ENCODE results near the gene LRP4. TPM values are rescaled to one million over a fixed set of nuclear protein-coding genes. Genes with fewer than 3 reads are reported as not detected.

Gene LRP4
- total and polyA plus RNA-seq, 2 of the 13 experiments (the other 11 are each of a cell fraction or from before 2014, with no cell fraction given) = 4.7 to 13.3 TPM

DNA sequence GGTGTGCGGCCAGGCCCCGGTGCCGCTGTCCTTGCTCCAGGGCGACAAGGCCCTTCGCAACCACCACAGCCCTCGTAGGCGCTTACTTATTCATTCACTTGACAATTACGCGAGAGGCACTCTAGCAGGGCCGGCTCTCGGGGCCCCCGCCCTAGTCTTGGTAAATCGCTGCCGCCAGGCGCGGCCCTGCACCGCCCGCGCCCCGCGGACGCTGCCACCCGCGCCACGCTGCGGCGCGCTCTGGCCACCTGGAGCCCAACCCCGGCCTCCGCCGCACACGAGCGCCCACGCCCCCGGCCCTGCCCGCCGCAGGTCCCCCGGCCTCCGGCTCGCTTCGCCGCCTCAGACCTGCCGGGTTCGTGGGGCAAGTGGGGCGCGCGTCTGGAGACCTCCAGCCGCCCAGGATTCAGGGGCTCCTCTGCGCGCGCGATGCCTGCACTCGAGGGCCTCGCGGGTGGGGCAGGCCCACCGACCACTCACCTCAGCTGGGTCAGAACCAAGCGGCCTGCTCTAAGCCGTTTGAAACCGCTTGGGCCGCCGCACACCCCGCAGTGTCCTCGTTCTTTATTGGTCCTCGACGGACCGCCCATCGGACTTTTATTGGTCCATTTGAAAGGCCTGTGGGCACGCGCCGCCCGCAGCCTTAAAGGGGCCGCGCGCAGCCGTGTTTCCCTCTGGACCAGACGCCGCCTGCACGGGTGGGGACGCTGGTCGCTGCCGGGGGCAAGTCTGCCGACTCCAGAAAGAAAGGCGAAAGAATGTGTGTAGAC, 72.4 kb downstream of the LRP4 start, which contains the start of gene CKAP5 (continued):
- TF ChIP-seq ZFAT (CRISPR knock-in tag; conservative IDR thresholded peaks at IDR 0.05) = no peak
- 0 out of 2 replicates have a peak, but pooled peaks have one; percentile 57 for TF ChIP-seq MTF2 (CRISPR knock-in tag; IDR thresholded peaks at IDR 0.05; ENCODE audit: borderline replicate concordance)
- TF ChIP-seq, protein P1, sequence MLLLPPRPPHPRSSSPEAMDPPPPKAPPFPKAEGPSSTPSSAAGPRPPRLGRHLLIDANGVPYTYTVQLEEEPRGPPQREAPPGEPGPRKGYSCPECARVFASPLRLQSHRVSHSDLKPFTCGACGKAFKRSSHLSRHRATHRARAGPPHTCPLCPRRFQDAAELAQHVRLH (CRISPR knock-in tag; IDR thresholded peaks at IDR 0.05; ENCODE audit: borderline replicate concordance, low read depth) = peak; percentile 43; the same call in 1 of the 2 replicates
- TF ChIP-seq GATAD1 (CRISPR knock-in tag; IDR thresholded peaks at IDR 0.05) = peak; percentile 90
- TF ChIP-seq, protein P2, sequence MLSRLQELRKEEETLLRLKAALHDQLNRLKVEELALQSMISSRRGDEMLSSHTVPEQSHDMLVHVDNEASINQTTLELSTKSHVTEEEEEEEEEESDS (CRISPR knock-in tag; IDR thresholded peaks at IDR 0.05; ENCODE audit: borderline replicate concordance) = peak; percentile 70; the same call in 1 of the 2 replicates
- no peak for TF ChIP-seq HDAC6 (IDR thresholded peaks at IDR 0.05; ENCODE audit: low read depth, low read length)
- no peak for TF ChIP-seq ZSCAN25 (CRISPR knock-in tag; IDR thresholded peaks at IDR 0.05)
- TF ChIP-seq ZNF746 (CRISPR knock-in tag; IDR thresholded peaks at IDR 0.05) = 0 out of 2 replicates have a peak, but pooled peaks have one; percentile 38
- no peak for TF ChIP-seq NFRKB (IDR thresholded peaks at IDR 0.05)
- TF ChIP-seq, protein P3, sequence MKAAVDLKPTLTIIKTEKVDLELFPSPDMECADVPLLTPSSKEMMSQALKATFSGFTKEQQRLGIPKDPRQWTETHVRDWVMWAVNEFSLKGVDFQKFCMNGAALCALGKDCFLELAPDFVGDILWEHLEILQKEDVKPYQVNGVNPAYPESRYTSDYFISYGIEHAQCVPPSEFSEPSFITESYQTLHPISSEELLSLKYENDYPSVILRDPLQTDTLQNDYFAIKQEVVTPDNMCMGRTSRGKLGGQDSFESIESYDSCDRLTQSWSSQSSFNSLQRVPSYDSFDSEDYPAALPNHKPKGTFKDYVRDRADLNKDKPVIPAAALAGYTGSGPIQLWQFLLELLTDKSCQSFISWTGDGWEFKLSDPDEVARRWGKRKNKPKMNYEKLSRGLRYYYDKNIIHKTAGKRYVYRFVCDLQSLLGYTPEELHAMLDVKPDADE (CRISPR knock-in tag; IDR thresholded peaks at IDR 0.05) = no peak
- TF ChIP-seq ZNF225 (CRISPR knock-in tag; IDR thresholded peaks at IDR 0.05) = no peak
- TF ChIP-seq, protein P4, sequence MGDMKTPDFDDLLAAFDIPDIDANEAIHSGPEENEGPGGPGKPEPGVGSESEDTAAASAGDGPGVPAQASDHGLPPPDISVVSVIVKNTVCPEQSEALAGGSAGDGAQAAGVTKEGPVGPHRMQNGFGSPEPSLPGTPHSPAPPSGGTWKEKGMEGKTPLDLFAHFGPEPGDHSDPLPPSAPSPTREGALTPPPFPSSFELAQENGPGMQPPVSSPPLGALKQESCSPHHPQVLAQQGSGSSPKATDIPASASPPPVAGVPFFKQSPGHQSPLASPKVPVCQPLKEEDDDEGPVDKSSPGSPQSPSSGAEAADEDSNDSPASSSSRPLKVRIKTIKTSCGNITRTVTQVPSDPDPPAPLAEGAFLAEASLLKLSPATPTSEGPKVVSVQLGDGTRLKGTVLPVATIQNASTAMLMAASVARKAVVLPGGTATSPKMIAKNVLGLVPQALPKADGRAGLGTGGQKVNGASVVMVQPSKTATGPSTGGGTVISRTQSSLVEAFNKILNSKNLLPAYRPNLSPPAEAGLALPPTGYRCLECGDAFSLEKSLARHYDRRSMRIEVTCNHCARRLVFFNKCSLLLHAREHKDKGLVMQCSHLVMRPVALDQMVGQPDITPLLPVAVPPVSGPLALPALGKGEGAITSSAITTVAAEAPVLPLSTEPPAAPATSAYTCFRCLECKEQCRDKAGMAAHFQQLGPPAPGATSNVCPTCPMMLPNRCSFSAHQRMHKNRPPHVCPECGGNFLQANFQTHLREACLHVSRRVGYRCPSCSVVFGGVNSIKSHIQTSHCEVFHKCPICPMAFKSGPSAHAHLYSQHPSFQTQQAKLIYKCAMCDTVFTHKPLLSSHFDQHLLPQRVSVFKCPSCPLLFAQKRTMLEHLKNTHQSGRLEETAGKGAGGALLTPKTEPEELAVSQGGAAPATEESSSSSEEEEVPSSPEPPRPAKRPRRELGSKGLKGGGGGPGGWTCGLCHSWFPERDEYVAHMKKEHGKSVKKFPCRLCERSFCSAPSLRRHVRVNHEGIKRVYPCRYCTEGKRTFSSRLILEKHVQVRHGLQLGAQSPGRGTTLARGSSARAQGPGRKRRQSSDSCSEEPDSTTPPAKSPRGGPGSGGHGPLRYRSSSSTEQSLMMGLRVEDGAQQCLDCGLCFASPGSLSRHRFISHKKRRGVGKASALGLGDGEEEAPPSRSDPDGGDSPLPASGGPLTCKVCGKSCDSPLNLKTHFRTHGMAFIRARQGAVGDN (CRISPR knock-in tag; IDR thresholded peaks at IDR 0.05) = peak; percentile 89
- no peak; the same call in 1 of the 2 replicates for TF ChIP-seq ZSCAN12 (CRISPR knock-in tag; IDR thresholded peaks at IDR 0.05)
- no peak; the same call in 1 of the 2 replicates for TF ChIP-seq ZNF230 (CRISPR knock-in tag; IDR thresholded peaks at IDR 0.05)
- no peak for TF ChIP-seq PAWR (CRISPR knock-in tag; IDR thresholded peaks at IDR 0.05; ENCODE audit: borderline replicate concordance)
- 0 out of 2 replicates have a peak, but pooled peaks have one; percentile 47 for TF ChIP-seq DNMT3B (CRISPR knock-in tag; conservative IDR thresholded peaks at IDR 0.05)
- peak; percentile 100 for TF ChIP-seq NFYC (CRISPR knock-in tag; IDR thresholded peaks at IDR 0.05)
- TF ChIP-seq, protein P5, sequence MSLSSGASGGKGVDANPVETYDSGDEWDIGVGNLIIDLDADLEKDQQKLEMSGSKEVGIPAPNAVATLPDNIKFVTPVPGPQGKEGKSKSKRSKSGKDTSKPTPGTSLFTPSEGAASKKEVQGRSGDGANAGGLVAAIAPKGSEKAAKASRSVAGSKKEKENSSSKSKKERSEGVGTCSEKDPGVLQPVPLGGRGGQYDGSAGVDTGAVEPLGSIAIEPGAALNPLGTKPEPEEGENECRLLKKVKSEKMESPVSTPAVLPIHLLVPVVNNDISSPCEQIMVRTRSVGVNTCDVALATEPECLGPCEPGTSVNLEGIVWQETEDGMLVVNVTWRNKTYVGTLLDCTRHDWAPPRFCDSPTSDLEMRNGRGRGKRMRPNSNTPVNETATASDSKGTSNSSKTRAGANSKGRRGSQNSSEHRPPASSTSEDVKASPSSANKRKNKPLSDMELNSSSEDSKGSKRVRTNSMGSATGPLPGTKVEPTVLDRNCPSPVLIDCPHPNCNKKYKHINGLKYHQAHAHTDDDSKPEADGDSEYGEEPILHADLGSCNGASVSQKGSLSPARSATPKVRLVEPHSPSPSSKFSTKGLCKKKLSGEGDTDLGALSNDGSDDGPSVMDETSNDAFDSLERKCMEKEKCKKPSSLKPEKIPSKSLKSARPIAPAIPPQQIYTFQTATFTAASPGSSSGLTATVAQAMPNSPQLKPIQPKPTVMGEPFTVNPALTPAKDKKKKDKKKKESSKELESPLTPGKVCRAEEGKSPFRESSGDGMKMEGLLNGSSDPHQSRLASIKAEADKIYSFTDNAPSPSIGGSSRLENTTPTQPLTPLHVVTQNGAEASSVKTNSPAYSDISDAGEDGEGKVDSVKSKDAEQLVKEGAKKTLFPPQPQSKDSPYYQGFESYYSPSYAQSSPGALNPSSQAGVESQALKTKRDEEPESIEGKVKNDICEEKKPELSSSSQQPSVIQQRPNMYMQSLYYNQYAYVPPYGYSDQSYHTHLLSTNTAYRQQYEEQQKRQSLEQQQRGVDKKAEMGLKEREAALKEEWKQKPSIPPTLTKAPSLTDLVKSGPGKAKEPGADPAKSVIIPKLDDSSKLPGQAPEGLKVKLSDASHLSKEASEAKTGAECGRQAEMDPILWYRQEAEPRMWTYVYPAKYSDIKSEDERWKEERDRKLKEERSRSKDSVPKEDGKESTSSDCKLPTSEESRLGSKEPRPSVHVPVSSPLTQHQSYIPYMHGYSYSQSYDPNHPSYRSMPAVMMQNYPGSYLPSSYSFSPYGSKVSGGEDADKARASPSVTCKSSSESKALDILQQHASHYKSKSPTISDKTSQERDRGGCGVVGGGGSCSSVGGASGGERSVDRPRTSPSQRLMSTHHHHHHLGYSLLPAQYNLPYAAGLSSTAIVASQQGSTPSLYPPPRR (CRISPR knock-in tag; IDR thresholded peaks at IDR 0.05; ENCODE audit: borderline replicate concordance) = 0 out of 2 replicates have a peak, but pooled peaks have one; percentile 21
- TF ChIP-seq NFE2L2 (IDR thresholded peaks at IDR 0.05; ENCODE audit: low read length) = no peak

Measured in HepG2 (cell line).